WTC11 (cell line): ENCODE results near the gene ZNF598. TPM values are rescaled to one million over a fixed set of nuclear protein-coding genes. Genes with fewer than 3 reads are reported as not detected.

Experiments used
- ATAC-seq: fragments of 200-7000 bp; cut with Tn5 transposase; 2 replicates; pipeline ENCODE4 v1.10.0; 2021; ENCODE audit warnings: mild to moderate bottlenecking, moderate library complexity
- CTCF ChIA-PET: fragments of 300-600 bp; sonication (Branson Sonifier 250); formaldehyde crosslinking; loops from one replicate; lab custom pipeline; 2021; ENCODE audit warnings: antibody characterized with exemption; lab: Charles Lee
- POLR2A ChIA-PET: fragments of 350-600 bp; sonication (Branson Sonifier 250); formaldehyde crosslinking; loops from one replicate; lab custom pipeline; 2021; ENCODE audit warnings: antibody characterized with exemption; lab: Charles Lee
- DNase-seq: peaks from one replicate; pipeline ENCODE4 v3.0.0; 2021; ENCODE audit warnings: low spot score
- H3K27ac Mint-ChIP-seq: 2 replicates; pipeline ENCODE4 v1.8.0; 2021; ENCODE audit warnings: mixed read lengths
- H3K27me3 Mint-ChIP-seq: 2 replicates; pipeline ENCODE4 v1.8.0; 2021; ENCODE audit warnings: low read depth, mild to moderate bottlenecking, moderate library complexity, mixed read lengths
- H3K36me3 Mint-ChIP-seq: 2 replicates; pipeline ENCODE4 v1.8.0; 2021; ENCODE audit warnings: mixed read lengths
- H3K4me1 Mint-ChIP-seq: 2 replicates; pipeline ENCODE4 v1.8.0; 2022; ENCODE audit warnings: mixed read lengths
- H3K4me3 Mint-ChIP-seq: 2 replicates; pipeline ENCODE4 v1.8.0; 2021; ENCODE audit warnings: mild to moderate bottlenecking, moderate library complexity, mixed read lengths
- H3K9me3 Mint-ChIP-seq: 2 replicates; pipeline ENCODE4 v1.8.0; 2021; ENCODE audit warnings: mixed read lengths
- ARID4B ChIP-seq: sonication (generic); formaldehyde crosslinking; IDR thresholded peaks from 2 replicates; pipeline ENCODE4 v1.8.0; 2023; ENCODE audit warnings: missing genetic modification reagents, mild to moderate bottlenecking, borderline replicate concordance
- CREB1 ChIP-seq: sonication (generic); formaldehyde crosslinking; IDR thresholded peaks from 2 replicates; pipeline ENCODE4 v1.8.0; 2023; ENCODE audit warnings: mild to moderate bottlenecking, missing genetic modification reagents
- ESRRA ChIP-seq: sonication (generic); formaldehyde crosslinking; IDR thresholded peaks from 2 replicates; pipeline ENCODE4 v1.8.1; 2022; ENCODE audit warnings: mild to moderate bottlenecking, missing genetic modification reagents, borderline replicate concordance
- HMGXB4 ChIP-seq: sonication (generic); formaldehyde crosslinking; IDR thresholded peaks from 2 replicates; pipeline ENCODE4 v1.8.1; 2023; ENCODE audit warnings: mild to moderate bottlenecking, moderate library complexity, missing genetic modification reagents
- NR3C1 ChIP-seq: sonication (generic); formaldehyde crosslinking; conservative IDR thresholded peaks from 2 replicates; pipeline ENCODE4 v1.8.1; 2023; ENCODE audit warnings: low read depth, mild to moderate bottlenecking, missing genetic modification reagents
- PREB ChIP-seq: sonication (generic); formaldehyde crosslinking; IDR thresholded peaks from 2 replicates; pipeline ENCODE4 v1.8.1; 2022; ENCODE audit warnings: mild to moderate bottlenecking, missing genetic modification reagents, moderate library complexity, borderline replicate concordance
- PRRX2 ChIP-seq: fragments of 250-450 bp; sonication (Bioruptor Pico); IDR thresholded peaks from 2 replicates; pipeline ENCODE4 v1.8.0; 2021; ENCODE audit warnings: mild to moderate bottlenecking
- SMAD3 ChIP-seq: sonication (generic); formaldehyde crosslinking; IDR thresholded peaks from 2 replicates; pipeline ENCODE4 v1.8.0; 2022; ENCODE audit warnings: missing genetic modification reagents, mild to moderate bottlenecking, borderline replicate concordance
- TEAD1 ChIP-seq: sonication (generic); formaldehyde crosslinking; IDR thresholded peaks from 2 replicates; pipeline ENCODE4 v1.8.0; 2022; ENCODE audit warnings: mild to moderate bottlenecking, missing genetic modification reagents
- ZBTB21 ChIP-seq: sonication (generic); formaldehyde crosslinking; IDR thresholded peaks from 2 replicates; pipeline ENCODE4 v1.8.1; 2023; ENCODE audit warnings: mild to moderate bottlenecking, missing genetic modification reagents, borderline replicate concordance
- ZNF263 ChIP-seq: sonication (generic); formaldehyde crosslinking; IDR thresholded peaks from 2 replicates; pipeline ENCODE4 v1.8.1; 2022; ENCODE audit warnings: low read depth, mild to moderate bottlenecking, moderate library complexity, missing genetic modification reagents
- ZNF671 ChIP-seq: fragments of 250-450 bp; sonication (Bioruptor Pico); IDR thresholded peaks from 2 replicates; pipeline ENCODE4 v1.8.0; 2021; ENCODE audit warnings: mild to moderate bottlenecking
- total RNA-seq: library from RNA; stranded (reverse); gene quantifications from 3 replicates; pipeline ENCODE4 v1.2.3, GENCODE V29; 2021
- TF ChIP-seq, protein P1 (sequence below): sonication (generic); formaldehyde crosslinking; IDR thresholded peaks from 2 replicates; pipeline ENCODE4 v1.8.0; 2022; ENCODE audit warnings: mild to moderate bottlenecking, missing genetic modification reagents
- TF ChIP-seq, protein P2 (sequence below): sonication (generic); formaldehyde crosslinking; IDR thresholded peaks from 2 replicates; pipeline ENCODE4 v1.8.0; 2022; ENCODE audit warnings: mild to moderate bottlenecking, missing genetic modification reagents
- TF ChIP-seq, protein P3 (sequence below): fragments of 250-450 bp; sonication (Bioruptor Pico); IDR thresholded peaks from 2 replicates; pipeline ENCODE4 v1.9.0; 2021; ENCODE audit warnings: mild to moderate bottlenecking
- TF ChIP-seq, protein P4 (sequence below): fragments of 250-450 bp; sonication (Bioruptor Pico); IDR thresholded peaks from 2 replicates; pipeline ENCODE4 v1.9.0; 2021; ENCODE audit warnings: mild to moderate bottlenecking, borderline replicate concordance

Gene ZNF598
- total RNA-seq, 1 experiment from 2014 or later = 66.4 TPM

GRCh38 chr16:1964506-1965395 is 44.9 kb downstream of the ZNF598 start, which contains the start of gene RPS2:
Gene RPS2, minus strand, starts transcription at chr16:1964826. Its CDS starts 201 bp downstream, at chr16:1964625.
- DNase-seq = peak; percentile 99
- no peaks in the 10 kb centered on the region for H3K27me3 Mint-ChIP-seq
- peak; percentile 51 for ATAC-seq
- ChIA-PET POLR2A (interaction anchor here (0.7 to 2.3 kb wide), 22 partner anchors 9 to 544 kb away, joined by 3 to 20 read pairs (median 5); partner anchors contain the start of genes FAHD1, MAPK8IP3, MSRB1 and NOXO1), CTCF (interaction anchor here (0.7 to 1.0 kb wide), 9 partner anchors 13 to 83 kb away, joined by 3 to 12 read pairs (median 4); partner anchors contain the start of genes NOXO1, NTHL1 and TSC2)
- H3K36me3 Mint-ChIP-seq = peaks cover 35% of the 10 kb centered on the region
- H3K4me3 Mint-ChIP-seq = peak within 1 kb of the TSS; percentile 94
- H3K4me1 Mint-ChIP-seq = peaks cover 39% of the 10 kb centered on the region
- peak within 1 kb of the TSS; percentile 97 for H3K27ac Mint-ChIP-seq
- no peaks in the 10 kb centered on the region for H3K9me3 Mint-ChIP-seq
- TF ChIP-seq, protein P1, sequence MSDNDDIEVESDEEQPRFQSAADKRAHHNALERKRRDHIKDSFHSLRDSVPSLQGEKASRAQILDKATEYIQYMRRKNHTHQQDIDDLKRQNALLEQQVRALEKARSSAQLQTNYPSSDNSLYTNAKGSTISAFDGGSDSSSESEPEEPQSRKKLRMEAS (CRISPR knock-in tag) = peak; percentile 91
- TF ChIP-seq ESRRA (CRISPR knock-in tag) (peak; percentile 79; the same call in 1 of the 2 replicates), NR3C1 (CRISPR knock-in tag) (no peak), ZNF263 (CRISPR knock-in tag) (peak; percentile 32; the same call in 1 of the 2 replicates), HMGXB4 (peak; percentile 77), SMAD3 (CRISPR knock-in tag) (peak; percentile 37; the same call in 1 of the 2 replicates), PRRX2 (CRISPR knock-in tag) (peak; percentile 85; the same call in 1 of the 2 replicates), ZNF671 (no peak), ARID4B (CRISPR knock-in tag) (no peak), TEAD1 (CRISPR knock-in tag) (peak; percentile 65; the same call in 1 of the 2 replicates), CREB1 (0 out of 2 replicates have a peak, but pooled peaks have one; percentile 23), ZBTB21 (CRISPR knock-in tag) (0 out of 2 replicates have a peak, but pooled peaks have one; percentile 9), PREB (CRISPR knock-in tag) (0 out of 2 replicates have a peak, but pooled peaks have one; percentile 54)
- TF ChIP-seq, protein P2, sequence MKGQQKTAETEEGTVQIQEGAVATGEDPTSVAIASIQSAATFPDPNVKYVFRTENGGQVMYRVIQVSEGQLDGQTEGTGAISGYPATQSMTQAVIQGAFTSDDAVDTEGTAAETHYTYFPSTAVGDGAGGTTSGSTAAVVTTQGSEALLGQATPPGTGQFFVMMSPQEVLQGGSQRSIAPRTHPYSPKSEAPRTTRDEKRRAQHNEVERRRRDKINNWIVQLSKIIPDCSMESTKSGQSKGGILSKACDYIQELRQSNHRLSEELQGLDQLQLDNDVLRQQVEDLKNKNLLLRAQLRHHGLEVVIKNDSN (CRISPR knock-in tag) = peak; percentile 53; the same call in 1 of the 2 replicates
- TF ChIP-seq, protein P3, sequence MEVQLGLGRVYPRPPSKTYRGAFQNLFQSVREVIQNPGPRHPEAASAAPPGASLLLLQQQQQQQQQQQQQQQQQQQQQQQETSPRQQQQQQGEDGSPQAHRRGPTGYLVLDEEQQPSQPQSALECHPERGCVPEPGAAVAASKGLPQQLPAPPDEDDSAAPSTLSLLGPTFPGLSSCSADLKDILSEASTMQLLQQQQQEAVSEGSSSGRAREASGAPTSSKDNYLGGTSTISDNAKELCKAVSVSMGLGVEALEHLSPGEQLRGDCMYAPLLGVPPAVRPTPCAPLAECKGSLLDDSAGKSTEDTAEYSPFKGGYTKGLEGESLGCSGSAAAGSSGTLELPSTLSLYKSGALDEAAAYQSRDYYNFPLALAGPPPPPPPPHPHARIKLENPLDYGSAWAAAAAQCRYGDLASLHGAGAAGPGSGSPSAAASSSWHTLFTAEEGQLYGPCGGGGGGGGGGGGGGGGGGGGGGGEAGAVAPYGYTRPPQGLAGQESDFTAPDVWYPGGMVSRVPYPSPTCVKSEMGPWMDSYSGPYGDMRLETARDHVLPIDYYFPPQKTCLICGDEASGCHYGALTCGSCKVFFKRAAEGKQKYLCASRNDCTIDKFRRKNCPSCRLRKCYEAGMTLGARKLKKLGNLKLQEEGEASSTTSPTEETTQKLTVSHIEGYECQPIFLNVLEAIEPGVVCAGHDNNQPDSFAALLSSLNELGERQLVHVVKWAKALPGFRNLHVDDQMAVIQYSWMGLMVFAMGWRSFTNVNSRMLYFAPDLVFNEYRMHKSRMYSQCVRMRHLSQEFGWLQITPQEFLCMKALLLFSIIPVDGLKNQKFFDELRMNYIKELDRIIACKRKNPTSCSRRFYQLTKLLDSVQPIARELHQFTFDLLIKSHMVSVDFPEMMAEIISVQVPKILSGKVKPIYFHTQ (CRISPR knock-in tag) = peak; percentile 78; the same call in 1 of the 2 replicates
- TF ChIP-seq, protein P4, sequence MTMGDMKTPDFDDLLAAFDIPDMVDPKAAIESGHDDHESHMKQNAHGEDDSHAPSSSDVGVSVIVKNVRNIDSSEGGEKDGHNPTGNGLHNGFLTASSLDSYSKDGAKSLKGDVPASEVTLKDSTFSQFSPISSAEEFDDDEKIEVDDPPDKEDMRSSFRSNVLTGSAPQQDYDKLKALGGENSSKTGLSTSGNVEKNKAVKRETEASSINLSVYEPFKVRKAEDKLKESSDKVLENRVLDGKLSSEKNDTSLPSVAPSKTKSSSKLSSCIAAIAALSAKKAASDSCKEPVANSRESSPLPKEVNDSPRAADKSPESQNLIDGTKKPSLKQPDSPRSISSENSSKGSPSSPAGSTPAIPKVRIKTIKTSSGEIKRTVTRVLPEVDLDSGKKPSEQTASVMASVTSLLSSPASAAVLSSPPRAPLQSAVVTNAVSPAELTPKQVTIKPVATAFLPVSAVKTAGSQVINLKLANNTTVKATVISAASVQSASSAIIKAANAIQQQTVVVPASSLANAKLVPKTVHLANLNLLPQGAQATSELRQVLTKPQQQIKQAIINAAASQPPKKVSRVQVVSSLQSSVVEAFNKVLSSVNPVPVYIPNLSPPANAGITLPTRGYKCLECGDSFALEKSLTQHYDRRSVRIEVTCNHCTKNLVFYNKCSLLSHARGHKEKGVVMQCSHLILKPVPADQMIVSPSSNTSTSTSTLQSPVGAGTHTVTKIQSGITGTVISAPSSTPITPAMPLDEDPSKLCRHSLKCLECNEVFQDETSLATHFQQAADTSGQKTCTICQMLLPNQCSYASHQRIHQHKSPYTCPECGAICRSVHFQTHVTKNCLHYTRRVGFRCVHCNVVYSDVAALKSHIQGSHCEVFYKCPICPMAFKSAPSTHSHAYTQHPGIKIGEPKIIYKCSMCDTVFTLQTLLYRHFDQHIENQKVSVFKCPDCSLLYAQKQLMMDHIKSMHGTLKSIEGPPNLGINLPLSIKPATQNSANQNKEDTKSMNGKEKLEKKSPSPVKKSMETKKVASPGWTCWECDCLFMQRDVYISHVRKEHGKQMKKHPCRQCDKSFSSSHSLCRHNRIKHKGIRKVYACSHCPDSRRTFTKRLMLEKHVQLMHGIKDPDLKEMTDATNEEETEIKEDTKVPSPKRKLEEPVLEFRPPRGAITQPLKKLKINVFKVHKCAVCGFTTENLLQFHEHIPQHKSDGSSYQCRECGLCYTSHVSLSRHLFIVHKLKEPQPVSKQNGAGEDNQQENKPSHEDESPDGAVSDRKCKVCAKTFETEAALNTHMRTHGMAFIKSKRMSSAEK (CRISPR knock-in tag) = 0 out of 2 replicates have a peak, but pooled peaks have one; percentile 9
